NCI-H128 (cell line): Measurements from ENCODE around the gene CYP1A2.
"Not testable (repeated sequence)": the region's sequence is repeated elsewhere in the genome, so short reads cannot be mapped to it uniquely, and the experiment has no call there.

Experiments used
- DNase-seq: peaks from one replicate; lab custom pipeline; 2025; ENCODE audit not compliant: unreplicated experiment; lab: John Stamatoyannopoulos, UW

Gene CYP1A2

DNA sequence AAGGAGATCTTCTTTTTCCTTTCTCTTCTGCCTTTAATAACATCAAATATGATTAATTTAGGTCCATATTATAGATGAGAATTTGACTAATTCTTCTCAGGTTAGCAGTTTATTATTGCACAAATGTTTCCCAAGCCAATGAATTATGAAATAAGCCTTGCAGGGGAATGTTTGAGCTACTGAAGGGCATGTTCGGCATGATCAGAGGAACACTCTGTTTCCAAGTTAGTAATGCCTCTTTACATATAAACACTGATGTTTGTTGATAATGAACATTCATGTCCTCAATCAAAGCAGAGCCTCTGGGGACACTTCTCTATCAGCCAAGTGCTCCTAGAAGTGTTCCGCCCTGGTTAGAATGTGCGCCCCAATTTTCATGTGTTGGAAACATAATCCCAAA, 13.3 kb upstream of the CYP1A2 start:
- no peak for DNase-seq

DNA sequence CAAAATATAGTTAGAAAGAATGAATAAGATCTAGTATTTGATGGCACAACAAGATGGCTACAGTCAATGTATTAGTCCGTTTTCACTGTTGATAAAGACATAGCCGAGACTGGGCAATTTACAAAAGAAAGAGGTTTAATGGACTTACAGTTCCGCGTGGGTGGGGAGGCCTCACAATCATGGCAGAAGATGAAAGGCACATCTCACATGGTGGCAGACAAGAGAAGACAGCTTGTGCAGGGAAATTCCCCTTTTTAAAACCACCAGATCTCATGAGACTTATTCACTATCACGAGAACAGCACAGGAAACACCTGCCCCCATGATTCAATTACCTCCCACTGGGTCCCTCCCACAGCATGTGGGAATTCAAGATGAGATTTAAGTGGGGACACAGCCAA, 10.4 kb upstream of the CYP1A2 start:
- DNase-seq: not testable (repeated sequence)

DNA sequence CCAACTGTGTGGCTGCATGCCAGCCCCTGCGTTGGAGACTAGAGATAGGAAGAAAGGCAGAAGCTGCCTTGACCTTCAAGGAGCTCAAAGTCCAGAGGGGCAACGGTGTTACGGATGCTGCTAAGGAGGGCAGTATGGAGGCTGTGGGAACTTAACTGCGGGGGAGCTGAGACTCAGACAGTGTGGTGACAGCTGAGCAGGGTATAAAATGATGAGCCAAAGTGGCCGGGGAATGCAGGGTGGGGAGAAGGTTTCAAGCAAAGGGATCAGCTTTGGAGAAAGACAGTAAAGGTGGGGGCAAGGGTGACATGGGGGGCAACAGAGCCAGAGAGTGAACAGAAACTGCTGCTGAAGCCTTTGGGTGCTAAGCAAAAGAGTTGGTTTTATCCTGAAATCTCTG, 6.2 kb upstream of the CYP1A2 start:
- no peak for DNase-seq

DNA sequence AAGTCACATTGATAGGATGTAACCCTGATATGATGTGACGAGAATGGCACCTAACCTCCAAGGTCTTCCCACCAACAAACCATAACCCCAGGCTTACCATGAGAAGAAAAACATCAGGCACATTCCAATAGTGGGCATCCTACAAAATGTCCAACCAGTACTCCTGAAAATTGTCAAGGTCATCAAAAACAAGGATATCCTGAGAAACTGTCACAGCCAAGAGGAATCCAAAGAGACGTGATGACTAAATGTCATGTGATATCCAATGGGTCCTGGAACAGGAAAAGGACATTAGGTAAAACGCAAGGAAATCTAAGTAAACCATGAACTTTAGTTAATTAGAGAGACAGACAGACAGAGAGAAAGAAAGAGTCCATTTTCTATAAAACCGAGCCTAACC, 2.3 kb upstream of the CYP1A2 start:
- no peak for DNase-seq

DNA sequence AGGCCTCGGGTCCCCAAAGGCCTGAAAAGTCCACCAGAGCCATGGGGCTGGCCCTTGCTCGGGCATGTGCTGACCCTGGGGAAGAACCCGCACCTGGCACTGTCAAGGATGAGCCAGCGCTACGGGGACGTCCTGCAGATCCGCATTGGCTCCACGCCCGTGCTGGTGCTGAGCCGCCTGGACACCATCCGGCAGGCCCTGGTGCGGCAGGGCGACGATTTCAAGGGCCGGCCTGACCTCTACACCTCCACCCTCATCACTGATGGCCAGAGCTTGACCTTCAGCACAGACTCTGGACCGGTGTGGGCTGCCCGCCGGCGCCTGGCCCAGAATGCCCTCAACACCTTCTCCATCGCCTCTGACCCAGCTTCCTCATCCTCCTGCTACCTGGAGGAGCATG, 1.2 kb downstream of the CYP1A2 start:
- no peak for DNase-seq

DNA sequence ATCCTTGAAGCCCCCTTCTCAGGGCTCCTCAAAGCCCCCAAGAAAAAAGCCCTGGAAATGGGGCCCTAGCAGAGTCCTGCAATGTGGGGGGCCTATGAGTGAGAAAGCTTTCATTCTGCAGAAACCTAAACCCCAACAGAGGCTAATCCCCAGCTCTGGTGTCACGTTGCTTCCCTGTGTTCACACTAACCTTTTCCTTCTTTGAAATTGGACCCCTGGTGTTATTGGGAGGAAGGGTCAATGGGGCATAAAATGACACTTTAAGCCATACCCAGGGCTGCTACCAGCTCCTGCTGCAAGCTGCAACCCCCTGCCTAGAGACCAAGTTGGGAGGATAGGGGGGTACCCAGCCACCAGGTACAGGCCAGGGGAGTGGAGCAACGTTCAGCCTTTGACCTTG, 2.1 kb downstream of the CYP1A2 start:
- no peak for DNase-seq

DNA sequence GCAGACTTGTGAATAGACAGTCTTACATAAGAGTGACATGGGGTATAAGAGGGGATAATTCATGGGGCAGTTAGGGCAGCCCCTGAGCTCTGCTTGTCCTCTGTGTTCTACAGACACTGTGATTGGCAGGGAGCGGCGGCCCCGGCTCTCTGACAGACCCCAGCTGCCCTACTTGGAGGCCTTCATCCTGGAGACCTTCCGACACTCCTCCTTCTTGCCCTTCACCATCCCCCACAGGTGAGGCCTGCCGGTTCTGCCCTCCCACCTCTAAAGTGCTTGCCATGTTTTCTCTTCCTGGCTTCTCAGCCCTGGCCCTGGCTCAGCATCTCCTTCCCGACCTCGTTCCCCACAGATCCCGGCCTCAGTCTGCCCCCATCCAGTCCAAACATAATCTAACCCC, 3.4 kb downstream of the CYP1A2 start:
- no peak for DNase-seq

DNA sequence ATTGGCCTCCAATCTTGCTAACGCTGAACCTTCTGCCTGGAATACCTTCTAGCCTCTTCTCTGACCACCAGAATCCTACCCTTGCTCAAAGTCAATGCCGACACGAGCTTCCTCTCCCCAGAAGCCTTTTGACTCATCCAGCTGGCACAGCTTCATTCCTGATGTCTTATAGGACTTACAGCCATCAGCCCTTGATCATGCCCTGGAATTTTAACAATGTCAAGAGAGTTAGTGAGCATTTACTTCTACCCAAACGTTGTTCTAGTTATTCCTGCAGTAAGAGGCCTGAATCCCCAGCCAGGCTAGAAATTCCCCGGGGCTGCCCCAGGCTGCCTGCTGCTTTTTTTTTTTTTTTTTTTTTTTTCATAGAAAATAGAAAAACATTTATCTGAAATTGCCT, 3.9 kb downstream of the CYP1A2 start:
- DNase-seq: no peak

DNA sequence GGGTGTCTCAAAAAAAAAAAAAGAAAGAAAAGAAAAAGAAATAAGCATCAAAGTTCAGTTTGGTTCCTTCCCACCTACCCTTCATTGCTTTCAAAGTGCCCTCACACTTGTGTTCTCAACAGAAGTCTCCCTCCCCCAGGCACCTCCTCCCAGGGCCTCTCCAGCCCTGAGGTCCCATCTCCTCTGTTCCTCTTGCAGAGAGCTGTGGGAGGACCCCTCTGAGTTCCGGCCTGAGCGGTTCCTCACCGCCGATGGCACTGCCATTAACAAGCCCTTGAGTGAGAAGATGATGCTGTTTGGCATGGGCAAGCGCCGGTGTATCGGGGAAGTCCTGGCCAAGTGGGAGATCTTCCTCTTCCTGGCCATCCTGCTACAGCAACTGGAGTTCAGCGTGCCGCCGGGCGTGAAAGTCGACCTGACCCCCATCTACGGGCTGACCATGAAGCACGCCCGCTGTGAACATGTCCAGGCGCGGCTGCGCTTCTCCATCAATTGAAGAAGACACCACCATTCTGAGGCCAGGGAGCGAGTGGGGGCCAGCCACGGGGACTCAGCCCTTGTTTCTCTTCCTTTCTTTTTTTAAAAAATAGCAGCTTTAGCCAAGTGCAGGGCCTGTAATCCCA, 6.1 kb downstream of the CYP1A2 start:
- no peak for DNase-seq

DNA sequence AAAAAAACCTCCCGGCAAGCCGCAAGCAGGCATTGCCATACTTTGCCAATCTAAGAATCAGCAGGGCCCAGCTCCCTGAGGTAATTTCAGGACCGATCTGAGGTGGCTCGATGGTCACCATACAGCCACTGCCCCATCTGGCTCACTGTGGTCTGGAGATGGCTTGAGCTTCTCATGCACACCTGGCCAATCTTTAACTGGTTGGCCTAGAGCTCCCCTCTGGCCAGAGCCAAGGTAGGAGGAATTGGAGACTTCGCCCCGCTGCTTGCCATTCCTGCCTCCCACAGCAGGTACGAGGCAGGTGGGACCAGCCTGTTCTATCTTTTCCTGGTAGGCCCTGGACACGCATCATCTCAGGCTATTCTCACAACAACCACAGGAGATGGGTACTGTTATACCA, 10.1 kb downstream of the CYP1A2 start:
- DNase-seq: no peak

DNA sequence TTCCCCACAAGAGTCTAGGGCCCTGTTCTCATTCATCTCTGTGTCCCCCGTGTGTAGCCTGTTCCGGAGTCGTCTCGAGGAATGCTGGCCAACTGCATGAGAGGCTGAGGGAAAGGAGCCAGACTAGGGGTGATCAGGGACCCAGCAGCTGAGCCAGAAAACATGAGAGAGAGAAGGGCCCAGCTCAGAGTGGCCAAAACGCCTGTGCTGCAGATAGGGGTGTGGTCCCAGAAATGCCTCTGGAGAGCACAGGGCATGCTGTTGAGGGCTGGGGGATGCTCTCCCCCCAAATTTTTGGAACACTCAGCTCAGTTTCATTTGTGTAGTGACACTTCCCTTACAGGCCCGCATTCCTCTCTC, 14.1 kb downstream of the CYP1A2 start:
- no peak for DNase-seq

DNA sequence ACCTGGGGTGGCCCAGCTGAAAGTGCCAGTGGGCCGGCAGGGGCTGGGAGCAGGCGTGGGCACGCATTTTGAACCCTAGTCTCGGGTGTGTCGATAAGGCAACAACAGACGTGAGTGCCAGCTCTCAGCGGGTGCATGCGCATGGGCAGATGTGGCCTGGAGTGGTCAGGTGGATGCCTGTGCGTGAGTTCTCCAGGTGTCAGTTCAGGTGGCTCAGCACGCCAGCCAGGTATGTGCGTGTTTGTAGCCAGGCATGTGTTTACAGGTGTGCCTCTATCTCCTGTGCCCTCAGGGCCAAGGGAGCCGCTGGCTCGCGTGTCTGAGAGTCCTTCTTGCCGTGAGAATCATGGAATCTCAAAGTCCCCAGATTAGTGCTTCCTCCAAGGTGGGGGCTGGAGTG, 14.8 kb downstream of the CYP1A2 start:
- DNase-seq: no peak

DNA sequence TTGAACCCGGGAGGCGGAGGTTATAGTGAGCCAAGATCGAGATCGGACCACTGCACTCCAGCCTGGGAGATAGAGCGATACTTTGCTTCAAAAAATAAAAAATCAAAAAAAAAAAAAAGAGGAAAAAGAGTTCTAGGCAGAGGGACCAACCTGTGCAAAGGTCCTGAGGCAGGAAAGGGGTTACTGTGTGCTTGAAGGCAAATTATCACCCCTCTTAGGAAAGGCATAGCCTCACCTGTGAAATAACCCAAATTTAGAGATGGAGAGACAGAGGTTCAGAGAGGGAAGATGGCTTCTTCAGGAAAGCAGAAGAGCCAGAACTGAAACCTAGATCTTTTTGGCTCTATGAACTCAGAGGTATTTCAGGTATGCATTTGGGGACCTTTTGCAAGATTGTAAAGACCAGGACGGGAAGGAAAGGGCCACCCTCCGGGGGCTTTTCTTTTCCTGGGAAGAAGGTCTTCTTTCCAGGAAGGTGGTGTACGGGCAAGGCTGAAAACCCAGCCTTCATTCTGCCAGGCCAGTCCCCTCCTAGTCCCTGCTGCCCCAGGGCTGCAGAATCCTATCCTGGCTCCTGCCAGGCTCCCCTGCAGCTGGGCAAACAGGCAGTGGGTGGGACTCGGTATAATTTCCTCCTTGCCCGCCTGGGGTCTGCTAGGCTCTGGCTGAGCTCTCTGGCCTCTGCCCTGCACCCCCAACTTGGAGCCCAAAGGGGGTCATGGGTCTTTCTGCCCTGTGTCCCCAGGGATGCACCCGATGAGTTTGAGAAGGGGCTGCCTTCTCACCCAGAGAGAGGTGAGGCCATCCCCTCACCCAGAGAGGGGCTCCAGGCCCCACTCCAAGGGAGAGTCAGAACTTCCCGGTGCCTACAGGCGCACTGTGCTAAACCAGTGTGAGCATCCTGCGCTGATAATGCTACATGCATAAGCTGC, 18.8 kb downstream of the CYP1A2 start:
- DNase-seq: no peak

DNA sequence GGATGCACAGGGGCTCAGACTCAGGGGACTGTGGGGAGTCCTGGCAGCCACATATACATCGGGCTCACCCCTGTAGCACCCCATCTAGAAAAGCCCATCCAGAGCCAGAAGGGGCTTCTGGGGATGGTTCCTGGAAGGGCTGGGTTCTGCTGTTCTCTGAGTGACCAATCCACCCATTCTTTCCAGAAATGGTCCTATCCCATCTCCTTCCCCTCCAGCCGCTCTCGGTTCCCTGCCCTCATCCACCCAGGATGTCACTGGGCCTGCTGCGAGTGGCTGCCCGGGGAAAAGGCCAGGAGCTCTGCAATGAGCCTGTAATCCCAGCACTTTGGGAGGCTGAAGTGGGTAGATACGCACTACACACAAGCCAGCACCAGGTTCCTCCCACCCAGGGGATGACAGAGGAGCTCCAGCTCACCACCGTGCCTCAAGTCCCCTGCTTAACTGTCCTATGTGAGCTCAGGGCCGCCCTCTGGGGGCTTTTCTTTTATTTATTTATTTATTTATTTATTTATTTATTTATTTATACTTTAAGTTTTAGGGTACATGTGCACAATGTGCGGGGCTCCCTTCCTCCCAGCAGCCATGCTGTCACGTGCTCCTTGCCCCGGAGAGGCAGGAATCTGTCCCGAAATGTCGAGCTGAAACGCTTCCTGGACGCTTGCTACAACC, 19.6 kb downstream of the CYP1A2 start:
- DNase-seq: no peak

DNA sequence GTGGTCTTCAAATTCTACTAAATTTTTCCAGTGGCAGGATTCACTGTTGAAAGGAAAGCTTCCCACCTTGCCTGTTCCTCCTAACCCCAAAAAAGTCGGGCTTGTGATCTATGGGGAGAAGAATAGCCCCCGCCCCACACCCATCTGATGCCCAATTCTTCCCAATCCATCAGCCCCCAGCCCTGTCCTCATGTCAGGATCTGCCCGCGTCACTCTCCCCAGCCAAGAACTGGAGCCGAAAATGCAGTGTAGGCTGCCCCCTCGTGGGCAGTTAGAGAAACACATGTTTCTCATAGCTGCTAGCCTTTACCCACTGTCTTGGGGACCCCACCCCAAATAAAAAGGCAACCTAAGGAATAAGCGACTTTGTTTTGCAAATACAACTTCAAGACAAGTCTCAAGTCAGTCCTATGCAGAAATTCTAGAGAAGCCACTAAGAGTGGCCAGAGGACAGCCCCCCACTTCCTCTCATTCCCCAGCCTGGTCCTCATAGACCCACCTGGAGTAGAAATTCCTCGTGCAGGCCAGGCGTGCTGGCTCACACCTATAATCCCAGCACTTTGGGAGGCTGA, 20.2 kb downstream of the CYP1A2 start:
- peak; percentile 29 for DNase-seq

DNA sequence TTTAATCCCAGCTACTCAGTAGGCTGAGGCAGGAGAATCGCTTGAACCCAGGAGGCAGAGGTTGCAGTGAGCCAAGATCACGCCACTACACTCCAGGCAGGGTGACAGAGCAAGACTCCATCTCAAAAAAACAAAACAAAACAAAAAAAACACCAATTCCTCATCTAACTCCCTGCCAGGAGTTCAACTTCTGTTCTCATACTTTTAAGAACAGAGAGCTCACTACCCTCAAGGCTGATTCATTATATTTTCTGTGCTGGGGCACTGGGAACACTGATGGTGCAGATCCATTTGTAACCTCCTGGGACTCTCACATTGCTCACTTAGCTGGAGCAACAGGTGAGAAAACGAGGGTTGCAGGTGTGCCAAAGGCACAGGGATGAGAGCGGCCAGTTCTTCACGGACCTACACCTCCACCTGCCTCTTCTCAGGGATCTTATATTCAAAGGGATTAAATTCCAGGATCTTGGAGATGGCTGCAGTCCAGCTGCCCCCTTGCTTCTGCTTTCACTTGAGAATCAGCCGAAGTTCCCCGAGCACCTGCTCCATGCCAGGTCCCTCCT, 20.9 kb downstream of the CYP1A2 start:
- DNase-seq: no peak

DNA sequence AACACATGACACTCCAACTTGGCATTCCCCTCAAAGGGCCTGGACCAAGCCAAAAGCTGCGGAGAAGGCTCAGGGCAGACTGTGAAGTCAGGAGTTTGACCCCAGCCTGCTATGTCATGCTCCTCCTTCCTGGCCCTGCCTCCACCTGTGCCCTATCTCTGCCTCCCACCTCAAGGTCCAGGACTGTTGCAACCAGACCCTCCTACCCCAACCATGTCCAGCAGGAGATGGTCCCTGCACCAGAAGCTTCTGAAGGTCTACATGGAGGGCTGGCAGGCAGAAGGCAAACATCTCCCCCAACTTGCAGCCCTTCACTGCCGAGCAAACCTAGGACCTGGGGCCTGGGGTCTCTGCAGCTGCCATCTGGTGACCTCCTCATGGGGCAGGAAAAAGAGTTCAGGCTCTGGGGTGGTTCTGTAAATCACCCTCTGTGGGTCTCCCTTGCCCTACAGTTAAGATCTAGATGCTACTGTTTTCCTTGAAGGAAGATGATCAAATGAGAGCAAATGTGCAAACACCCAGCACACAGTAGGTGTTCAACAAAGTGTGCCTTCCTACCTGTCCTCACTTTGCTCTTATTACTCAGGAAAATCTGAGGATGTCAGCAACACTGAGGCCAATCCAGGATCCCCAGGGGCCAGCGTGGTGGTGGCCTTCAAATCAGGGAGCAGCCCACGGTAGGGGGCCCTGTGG, 21.7 kb downstream of the CYP1A2 start:
- no peak for DNase-seq

DNA sequence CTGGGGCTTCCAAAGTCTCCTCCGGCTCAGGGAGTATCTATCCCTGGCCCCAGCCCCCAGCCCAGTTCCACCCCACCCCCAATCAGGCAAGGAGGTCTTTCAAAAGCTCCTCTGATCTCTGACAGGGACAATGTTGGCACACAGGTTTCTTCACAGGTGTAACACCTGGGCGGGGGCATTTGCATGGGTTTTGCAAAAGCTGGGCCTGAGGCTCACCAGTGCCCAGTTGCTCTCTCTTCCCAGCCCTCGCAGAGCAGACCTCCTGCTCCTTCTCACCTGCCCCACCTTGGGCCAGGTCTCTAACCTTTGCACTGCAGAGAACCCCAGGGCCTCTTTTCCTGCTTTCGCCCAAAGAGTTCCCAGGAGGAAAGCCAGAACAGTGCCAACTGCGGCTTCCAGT, 24.7 kb downstream of the CYP1A2 start:
- DNase-seq: no peak

DNA sequence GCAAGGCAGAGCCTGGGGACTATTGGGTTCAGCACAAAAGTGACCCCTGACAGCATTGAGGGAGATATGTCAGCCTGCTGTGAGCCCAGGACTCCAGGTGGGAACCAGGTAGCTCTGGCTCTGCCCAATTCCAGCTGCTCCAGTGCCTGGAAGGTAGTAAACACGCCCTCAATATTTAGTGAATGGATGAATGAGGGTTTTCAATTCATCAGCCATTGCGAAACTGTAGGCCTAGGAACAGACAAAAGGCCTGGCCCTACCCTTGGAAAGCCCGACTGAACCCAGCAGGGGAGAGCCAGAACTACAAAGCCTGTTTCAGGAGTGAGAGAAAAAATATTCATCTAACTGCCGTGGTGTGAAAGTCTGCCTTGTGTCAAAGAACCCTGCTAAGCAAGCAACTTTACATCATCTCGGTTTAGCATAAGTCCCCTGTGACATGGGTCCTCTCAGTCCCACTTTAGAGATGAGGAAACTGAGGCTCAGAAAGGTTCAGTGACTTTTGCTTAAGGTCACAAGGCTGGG, 25.1 kb downstream of the CYP1A2 start:
- DNase-seq: no peak

DNA sequence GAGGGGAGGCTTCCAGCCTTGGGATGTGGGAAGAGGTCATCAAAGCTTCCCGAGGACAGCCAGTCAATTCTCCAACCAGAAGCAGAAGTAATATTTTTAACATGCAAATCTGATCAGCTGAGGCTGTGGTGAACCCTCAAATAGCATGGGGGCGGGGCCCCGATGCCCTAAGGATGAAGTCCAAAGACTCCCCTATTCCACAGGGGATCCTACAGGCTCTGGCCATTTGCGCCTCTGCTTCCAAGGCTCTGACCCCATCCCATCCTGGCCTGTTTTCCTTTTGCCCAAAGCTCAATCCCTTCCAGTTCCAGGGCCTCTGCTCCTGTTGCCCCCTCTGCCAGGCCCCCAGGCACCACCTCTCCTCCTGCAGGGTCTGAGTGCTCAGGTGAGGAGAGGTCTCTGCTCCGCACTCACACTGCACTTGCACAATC, 26.5 kb downstream of the CYP1A2 start:
- DNase-seq: no peak

DNA sequence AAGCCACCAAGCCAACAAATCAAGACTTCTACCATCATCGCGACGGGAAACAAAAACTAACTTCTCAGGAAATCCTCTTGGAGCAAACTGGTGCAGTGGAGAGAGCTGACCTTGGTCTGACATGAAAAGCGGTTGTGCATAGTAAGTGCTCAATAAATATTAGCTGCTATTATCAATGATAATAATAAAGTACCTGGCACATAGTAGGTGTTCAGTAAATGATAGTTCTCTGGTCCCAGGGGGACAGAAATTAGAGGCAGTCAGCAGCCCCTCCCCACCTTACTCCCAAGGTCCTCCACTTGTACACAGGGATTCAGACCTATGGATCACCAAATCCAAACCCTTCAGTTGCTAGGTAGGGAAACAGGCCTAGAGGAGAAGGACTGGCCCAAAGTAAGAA, 27.2 kb downstream of the CYP1A2 start:
- no peak for DNase-seq
